Measurements from ENCODE around the gene ATRNL1. TPM values are rescaled to one million over a fixed set of nuclear protein-coding genes. Genes with fewer than 3 reads are reported as not detected.
"Not testable (repeated sequence)": the region's sequence is repeated elsewhere in the genome, so short reads cannot be mapped to it uniquely, and the experiment has no call there.

Gene ATRNL1
- total RNA-seq, 2 experiments from 2014 or later: 0.41 to 1.0 TPM

DNA sequence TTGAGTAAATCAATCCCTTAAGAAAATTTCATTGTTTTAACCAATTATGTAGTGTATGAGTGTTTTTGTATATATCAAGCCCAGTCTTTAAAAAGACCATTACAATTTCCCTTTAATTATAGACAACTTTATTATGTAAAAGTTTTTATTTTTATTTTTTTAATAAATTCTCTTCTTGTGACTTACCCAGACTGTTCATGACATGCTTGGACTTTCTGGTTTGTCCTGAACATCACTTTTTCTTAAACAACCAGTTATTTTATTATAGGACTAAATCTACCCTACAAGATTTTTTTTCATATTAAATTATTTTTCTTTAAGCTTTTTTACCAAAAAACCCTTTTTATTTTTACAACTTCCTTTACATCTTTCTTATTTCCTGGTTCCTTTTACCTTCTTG is 410.4 kb downstream of the ATRNL1 start:
- no peaks in the 10 kb centered on the region for H3K36me3 Mint-ChIP-seq
- H3K4me3 Mint-ChIP-seq: no peak overlapping the region
- no peak overlapping the region for H3K27ac Mint-ChIP-seq
- no peak for DNase-seq
- H3K9me3 Mint-ChIP-seq: peaks cover 3% of the 10 kb centered on the region
- no peaks in the 10 kb centered on the region for H3K27me3 Mint-ChIP-seq
- no peaks in the 10 kb centered on the region for H3K4me1 Mint-ChIP-seq

DNA sequence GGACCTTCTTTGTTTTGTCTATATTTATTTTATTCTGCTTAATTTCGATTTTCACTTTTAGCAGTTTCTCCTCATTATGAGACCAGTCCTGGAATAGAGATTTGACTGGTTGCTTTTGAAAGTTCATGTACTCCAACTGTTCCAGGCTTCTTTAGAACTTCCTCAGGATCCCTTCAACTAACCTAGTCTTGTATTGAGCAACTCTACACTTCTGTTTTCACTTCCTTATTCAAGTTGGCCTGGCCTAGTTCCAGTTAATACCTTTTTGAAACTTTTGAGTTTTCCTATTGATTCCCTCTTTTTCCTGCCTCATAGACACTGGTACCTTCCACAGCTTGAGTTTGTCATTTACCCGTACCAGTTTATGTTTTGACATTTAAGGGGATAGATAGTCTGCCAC is 421.7 kb downstream of the ATRNL1 start:
- H3K4me1 Mint-ChIP-seq: no peaks in the 10 kb centered on the region
- H3K27me3 Mint-ChIP-seq: no peaks in the 10 kb centered on the region
- no peaks in the 10 kb centered on the region for H3K36me3 Mint-ChIP-seq
- DNase-seq: no peak
- peaks cover 5% of the 10 kb centered on the region for H3K9me3 Mint-ChIP-seq
- H3K27ac Mint-ChIP-seq: no peak overlapping the region
- H3K4me3 Mint-ChIP-seq: no peak overlapping the region

DNA sequence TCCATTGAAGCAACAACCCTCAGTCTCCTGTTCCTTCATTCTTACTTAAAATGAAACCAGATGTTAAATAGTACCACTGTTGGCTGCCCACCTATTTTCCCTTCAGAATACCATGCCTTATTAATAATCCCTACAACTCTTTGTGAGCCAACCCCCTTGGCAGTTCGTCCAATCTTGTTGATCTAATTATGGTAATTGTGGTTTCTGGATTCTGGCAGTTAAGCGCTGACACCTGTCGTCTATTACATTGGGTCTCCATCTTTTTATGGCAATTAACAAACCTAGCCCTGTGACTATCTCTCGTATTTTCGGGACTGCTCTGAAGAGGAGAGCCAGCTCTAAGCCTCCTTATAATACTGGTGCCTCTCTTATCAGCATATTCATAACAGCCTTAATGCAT is 432.0 kb downstream of the ATRNL1 start:
- DNase-seq: no peak

GRCh38 chr10:115527682-115528081 is 434.5 kb downstream of the ATRNL1 start:
- not testable (repeated sequence) for H3K4me3 Mint-ChIP-seq, H3K27ac Mint-ChIP-seq, H3K4me1 Mint-ChIP-seq, H3K36me3 Mint-ChIP-seq, H3K27me3 Mint-ChIP-seq, DNase-seq
- H3K9me3 Mint-ChIP-seq: peaks cover 18% of the 10 kb centered on the region

More for the DNA sequence above, 432.0 kb downstream of the ATRNL1 start:
- H3K27me3 Mint-ChIP-seq: no peaks in the 10 kb centered on the region
- no peak overlapping the region for H3K4me3 Mint-ChIP-seq
- H3K36me3 Mint-ChIP-seq: no peaks in the 10 kb centered on the region
- H3K9me3 Mint-ChIP-seq: peaks cover 18% of the 10 kb centered on the region
- H3K27ac Mint-ChIP-seq: no peak overlapping the region
- no peaks in the 10 kb centered on the region for H3K4me1 Mint-ChIP-seq

GRCh38 chr10:115536401-115536800 is 443.2 kb downstream of the ATRNL1 start:
- DNase-seq, H3K36me3 Mint-ChIP-seq, H3K4me3 Mint-ChIP-seq, H3K9me3 Mint-ChIP-seq, H3K27ac Mint-ChIP-seq, H3K27me3 Mint-ChIP-seq, H3K4me1 Mint-ChIP-seq: not testable (repeated sequence)

- Mint-ChIP-seq H3K36me3 (no peaks in the 10 kb centered on the region), H3K27ac (no peak overlapping the region), H3K4me1 (no peaks in the 10 kb centered on the region), H3K9me3 (peaks cover 2% of the 10 kb centered on the region), H3K4me3 (no peak overlapping the region), H3K27me3 (no peaks in the 10 kb centered on the region)
- no peak for DNase-seq
These were observed 446.1 kb downstream of the ATRNL1 start for GRCh38 chr10:115539142-115539762.

- no peak overlapping the region for H3K4me3 Mint-ChIP-seq
- no peaks in the 10 kb centered on the region for H3K27me3 Mint-ChIP-seq
- DNase-seq: no peak
- no peaks in the 10 kb centered on the region for H3K36me3 Mint-ChIP-seq
- no peaks in the 10 kb centered on the region for H3K4me1 Mint-ChIP-seq
- H3K9me3 Mint-ChIP-seq: peaks cover 4% of the 10 kb centered on the region
- H3K27ac Mint-ChIP-seq: no peak overlapping the region
These were observed 462.8 kb downstream of the ATRNL1 start for GRCh38 chr10:115555887-115556402.

- Mint-ChIP-seq H3K36me3 (no peaks in the 10 kb centered on the region), H3K9me3 (peaks cover 4% of the 10 kb centered on the region), H3K27ac (no peak overlapping the region)
These were observed 465.1 kb downstream of the ATRNL1 start for GRCh38 chr10:115558252-115558651.

DNA sequence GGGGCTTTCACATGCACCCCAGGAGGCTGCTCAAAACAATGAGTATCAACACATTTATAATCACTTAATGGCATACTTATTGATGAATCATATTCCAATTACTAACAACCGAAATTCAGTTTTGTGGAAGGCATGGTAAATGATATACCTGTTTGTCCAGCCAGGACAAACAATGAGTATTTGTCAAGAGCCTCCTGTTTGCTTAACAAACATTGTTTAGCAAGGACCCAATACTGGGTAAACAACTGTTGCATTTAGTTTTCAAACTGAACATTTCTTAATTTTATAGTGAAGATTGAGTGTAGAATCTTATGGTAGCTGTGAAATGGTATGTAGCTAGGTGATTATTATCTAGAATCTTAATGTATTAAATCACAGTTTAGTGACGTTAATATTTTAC is 473.7 kb downstream of the ATRNL1 start:
- Mint-ChIP-seq H3K9me3 (no peaks in the 10 kb centered on the region), H3K4me3 (no peak overlapping the region), H3K36me3 (no peaks in the 10 kb centered on the region), H3K27me3 (no peaks in the 10 kb centered on the region), H3K27ac (no peak overlapping the region), H3K4me1 (no peaks in the 10 kb centered on the region)
- no peak for DNase-seq

More at GRCh38 chr10:115558252-115558651, 465.1 kb downstream of the ATRNL1 start:
- DNase-seq: no peak
- Mint-ChIP-seq H3K4me1 (no peaks in the 10 kb centered on the region), H3K27me3 (no peaks in the 10 kb centered on the region), H3K4me3 (no peak overlapping the region)

DNA sequence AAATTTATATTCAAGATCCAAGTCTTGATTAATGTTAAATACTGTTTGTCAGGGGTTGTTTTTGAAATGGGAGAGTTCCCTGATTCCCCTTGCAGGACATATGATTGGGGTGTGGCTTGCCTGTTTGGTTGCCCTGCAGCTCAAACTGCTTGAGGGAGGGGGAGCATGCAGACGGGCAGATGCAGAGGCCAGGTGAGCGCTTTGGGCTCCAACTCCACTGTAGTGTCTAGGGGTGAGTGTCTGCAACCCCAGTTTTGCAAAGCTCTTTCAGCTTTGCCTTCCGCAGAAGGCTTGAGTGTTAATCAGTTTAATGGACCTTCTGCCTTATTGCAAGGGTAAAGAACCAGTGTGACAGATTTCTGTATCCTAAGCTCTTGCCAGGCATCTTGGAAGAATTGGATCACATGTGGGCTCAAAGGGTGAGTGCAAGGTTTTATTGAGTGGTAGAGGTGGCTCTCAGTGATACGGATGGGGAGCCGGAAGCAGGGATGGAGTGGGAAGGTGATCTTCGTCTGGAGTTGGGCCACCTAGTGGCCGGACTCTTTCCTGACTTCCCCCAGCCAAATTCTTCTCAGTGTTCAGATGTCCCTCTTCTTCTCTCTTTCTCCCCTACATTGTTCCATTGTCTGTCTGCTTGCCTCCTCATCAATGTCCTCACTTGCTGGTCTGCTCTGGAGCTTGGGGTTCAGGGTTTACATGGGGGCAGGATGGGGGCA is 479.7 kb downstream of the ATRNL1 start:
- no peaks in the 10 kb centered on the region for H3K27me3 Mint-ChIP-seq
- peaks cover 1% of the 10 kb centered on the region for H3K9me3 Mint-ChIP-seq
- no peak overlapping the region for H3K27ac Mint-ChIP-seq
- DNase-seq: no peak
- H3K36me3 Mint-ChIP-seq: no peaks in the 10 kb centered on the region
- H3K4me1 Mint-ChIP-seq: no peaks in the 10 kb centered on the region
- H3K4me3 Mint-ChIP-seq: no peak overlapping the region

DNA sequence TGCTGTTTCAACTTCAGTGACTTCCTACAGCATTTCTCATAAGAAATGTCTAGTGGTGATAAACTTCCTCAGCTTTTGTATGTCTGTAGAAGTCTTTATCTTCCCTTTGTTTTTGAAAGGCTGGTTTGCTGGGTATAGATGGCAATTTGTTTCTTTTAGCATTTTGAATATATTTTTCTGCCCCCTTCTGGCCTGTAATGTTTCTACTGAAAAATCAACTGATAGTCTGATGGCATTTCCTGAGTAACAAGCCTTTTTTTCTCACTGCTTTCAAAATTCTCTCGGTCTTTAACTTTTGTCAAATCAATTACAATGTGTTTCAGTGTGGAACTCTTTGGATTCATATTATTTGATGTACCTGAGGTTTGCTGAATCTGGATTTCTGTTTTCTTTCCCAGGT is 487.1 kb downstream of the ATRNL1 start:
- no peak overlapping the region for H3K27ac Mint-ChIP-seq
- no peak for DNase-seq
- H3K4me1 Mint-ChIP-seq: no peaks in the 10 kb centered on the region
- no peaks in the 10 kb centered on the region for H3K36me3 Mint-ChIP-seq
- H3K4me3 Mint-ChIP-seq: no peak overlapping the region
- H3K9me3 Mint-ChIP-seq: peaks cover 11% of the 10 kb centered on the region
- H3K27me3 Mint-ChIP-seq: no peaks in the 10 kb centered on the region

DNA sequence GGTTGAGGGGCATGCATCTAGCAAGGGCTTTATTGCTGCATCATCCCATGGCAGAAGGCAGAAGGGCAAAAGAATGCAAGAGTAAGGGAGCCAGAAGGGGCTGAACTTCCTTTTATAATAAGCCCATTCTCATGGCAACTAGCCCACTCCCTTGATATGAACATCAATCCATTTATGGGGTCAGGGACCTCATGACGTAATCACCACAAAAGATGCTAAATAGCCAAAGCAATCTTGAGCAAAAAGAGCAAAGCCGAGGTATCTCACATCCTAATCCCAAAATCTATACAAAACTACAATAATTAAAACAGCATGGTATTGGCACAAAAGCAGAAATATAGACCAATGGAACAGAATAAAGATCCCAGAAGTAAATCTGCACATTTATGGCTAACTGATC is 499.9 kb downstream of the ATRNL1 start:
- no peaks in the 10 kb centered on the region for H3K4me1 Mint-ChIP-seq
- DNase-seq: no peak
- H3K27ac Mint-ChIP-seq: no peak overlapping the region
- peaks cover 4% of the 10 kb centered on the region for H3K9me3 Mint-ChIP-seq
- H3K27me3 Mint-ChIP-seq: no peaks in the 10 kb centered on the region
- H3K36me3 Mint-ChIP-seq: no peaks in the 10 kb centered on the region
- H3K4me3 Mint-ChIP-seq: no peak overlapping the region

DNA sequence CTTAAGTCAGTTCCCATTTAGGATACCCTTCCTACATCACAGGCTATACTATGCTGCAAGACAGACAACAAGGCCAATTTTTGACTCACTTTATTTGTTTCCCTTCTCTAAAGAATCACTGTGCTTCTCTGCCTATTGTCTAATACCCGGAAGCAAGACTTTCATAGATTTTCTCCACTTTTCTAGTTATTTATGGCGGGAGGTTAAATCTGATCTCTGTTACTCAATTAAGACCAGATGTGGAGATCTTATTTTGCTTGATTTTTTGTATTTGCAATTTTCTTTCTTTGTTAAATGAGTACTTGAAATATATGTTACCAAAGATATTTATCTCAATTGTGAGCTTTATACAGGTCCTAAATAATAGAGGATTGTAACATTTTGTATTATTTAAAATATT is 511.5 kb downstream of the ATRNL1 start:
- H3K27me3 Mint-ChIP-seq: no peaks in the 10 kb centered on the region
- no peak overlapping the region for H3K27ac Mint-ChIP-seq
- no peak for DNase-seq
- no peak overlapping the region for H3K4me3 Mint-ChIP-seq
- H3K9me3 Mint-ChIP-seq: no peaks in the 10 kb centered on the region
- no peaks in the 10 kb centered on the region for H3K4me1 Mint-ChIP-seq
- H3K36me3 Mint-ChIP-seq: no peaks in the 10 kb centered on the region

- no peaks in the 10 kb centered on the region for H3K4me1 Mint-ChIP-seq
- no peak for DNase-seq
- no peaks in the 10 kb centered on the region for H3K36me3 Mint-ChIP-seq
- no peaks in the 10 kb centered on the region for H3K27me3 Mint-ChIP-seq
- no peak overlapping the region for H3K27ac Mint-ChIP-seq
- H3K4me3 Mint-ChIP-seq: no peak overlapping the region
- no peaks in the 10 kb centered on the region for H3K9me3 Mint-ChIP-seq
These were observed 512.9 kb downstream of the ATRNL1 start for GRCh38 chr10:115606086-115606485.

GRCh38 chr10:115606741-115607140 is 513.6 kb downstream of the ATRNL1 start:
- H3K36me3 Mint-ChIP-seq: no peaks in the 10 kb centered on the region
- no peak for DNase-seq
- H3K4me1 Mint-ChIP-seq: no peaks in the 10 kb centered on the region
- no peak overlapping the region for H3K27ac Mint-ChIP-seq
- no peaks in the 10 kb centered on the region for H3K27me3 Mint-ChIP-seq
- no peak overlapping the region for H3K4me3 Mint-ChIP-seq
- no peaks in the 10 kb centered on the region for H3K9me3 Mint-ChIP-seq

DNA sequence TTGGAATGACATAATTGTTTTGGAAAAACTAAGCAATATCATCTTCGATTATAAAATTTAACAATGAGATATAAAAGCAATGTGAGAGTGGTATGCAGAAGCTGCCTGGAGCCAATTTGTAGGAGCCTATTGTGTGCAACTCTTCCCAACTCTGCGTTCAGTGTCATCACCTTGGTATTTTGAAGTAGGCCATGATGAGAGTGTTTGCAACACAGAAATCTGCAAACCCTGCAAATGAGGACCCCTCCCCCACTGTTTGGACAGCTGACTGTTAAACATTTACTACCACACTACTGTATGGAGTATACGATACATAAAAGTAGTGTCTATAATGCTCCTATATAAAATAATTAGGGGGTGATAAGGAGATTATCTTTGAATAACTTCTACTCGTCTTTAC is 531.3 kb downstream of the ATRNL1 start:
- Mint-ChIP-seq H3K27ac (no peak overlapping the region), H3K4me3 (no peak overlapping the region), H3K27me3 (no peaks in the 10 kb centered on the region), H3K4me1 (no peaks in the 10 kb centered on the region), H3K9me3 (peaks cover 1% of the 10 kb centered on the region), H3K36me3 (no peaks in the 10 kb centered on the region)
- no peak for DNase-seq

All from activated naive CD8-positive, alpha-beta T cell treated with anti-CD3 and anti-CD28 coated beads for 36 hours (primary cell).